Kidney (tissue), 14 donors: ENCODE results near the gene TENT4B. TPM values are rescaled to one million over a fixed set of nuclear protein-coding genes. Genes with fewer than 3 reads are reported as not detected.

Experiments used
- DNase-seq, 5 donors: peaks; one replicate each; pipeline ENCODE4 v3.0.0-alpha.2; 2013 to 2020
- FAIRE-seq: peaks from 2 replicates; lab custom pipeline; 2012; peaks lifted over from hg19 to GRCh38; lab: Jason Lieb, UNC
- H3K27ac ChIP-seq, 2 donors: one replicate each; pipeline ENCODE4 v1.7.0; 2013; ENCODE audit warnings: low read depth in 2 of 2, low read length in 2 of 2, inconsistent platforms in 1 of 2
- H3K27me3 ChIP-seq: one replicate; pipeline ENCODE4 v1.7.1; 2013; ENCODE audit warnings: low read length, inconsistent platforms; ENCODE audit not compliant: control insufficient read depth, insufficient read depth
- H3K36me3 ChIP-seq, 3 donors: one replicate each; pipeline versions ENCODE4 v1.7.0 to v1.7.1; 2013; ENCODE audit warnings: low read length in 3 of 3, control low read depth in 1 of 3, inconsistent platforms in 1 of 3; ENCODE audit not compliant: insufficient read depth in 3 of 3, control insufficient read depth in 2 of 3
- H3K4me1 ChIP-seq, 3 donors: one replicate each; pipeline versions ENCODE4 v1.7.0 to v1.7.1; 2013; ENCODE audit warnings: low read length in 3 of 3, inconsistent platforms in 1 of 3, low read depth in 1 of 3; ENCODE audit not compliant: control insufficient read depth in 2 of 3, insufficient read depth in 2 of 3
- H3K4me3 ChIP-seq, 3 donors: one replicate each; pipeline versions ENCODE4 v1.7.0 to v1.8.1; 2013; ENCODE audit warnings: low read length in 3 of 3, control low read depth in 1 of 3, inconsistent platforms in 1 of 3
- H3K9ac ChIP-seq, 3 donors: one replicate each; pipeline versions ENCODE4 v1.7.0 to v1.7.1; 2013; ENCODE audit warnings: low read length in 3 of 3, control low read depth in 1 of 3, inconsistent platforms in 1 of 3
- H3K9me3 ChIP-seq, 3 donors: one replicate each; pipeline versions ENCODE4 v1.7.0 to v1.7.1; 2013; ENCODE audit warnings: low read length in 3 of 3, control low read depth in 1 of 3, inconsistent platforms in 1 of 3; ENCODE audit not compliant: control insufficient read depth in 2 of 3, insufficient read depth in 1 of 3
- intact Hi-C: fragments of 100-400 bp; cut with DNase I; formaldehyde crosslinking; loops from one replicate; pipeline ENCODE4 v1.11.1; 2022
- polyA plus RNA-seq: library from polyadenylated mRNA; stranded (reverse); fragments of 350-450 nt; fragmentation: Illumina TruSeq; extraction: RNeasy Lipid Tissue Mini Kit (QIAGEN cat#74804); gene quantifications from one replicate; pipeline ENCODE4 v1.2.3, GENCODE V29; 2014; ENCODE audit warnings: low read depth, low replicate concordance; ENCODE audit not compliant: insufficient read depth
- total RNA-seq: library from RNA; stranded (reverse); fragmentation: NEBNext Ultra II Directional; extraction: Animal tissue kit (Norgen Biotek cat#: 25700); gene quantifications from one replicate; pipeline ENCODE4 v1.2.1, GENCODE V29; 2021
- TF ChIP-seq, protein P1 (sequence below): IDR thresholded peaks from 3 replicates; pipeline ENCODE4 v1.5.1; 2012; ENCODE audit warnings: mild to moderate bottlenecking, moderate library complexity, borderline replicate concordance; ENCODE audit not compliant: insufficient read depth; ENCODE audit errors: extremely low read depth
- donor health status: control.
- donor health status: control.
- donor health status: control.
- donor health status: control.
- donor health status: control.
- donor health status: DM: yes; HTN: yes; CAD: no.
- donor health status: Normal renal cell carcinoma (clear cell type).

The TENT4B gene
- total and polyA plus RNA-seq, 2 donors from 2014 or later: 4.7 to 13.2 TPM

DNA sequence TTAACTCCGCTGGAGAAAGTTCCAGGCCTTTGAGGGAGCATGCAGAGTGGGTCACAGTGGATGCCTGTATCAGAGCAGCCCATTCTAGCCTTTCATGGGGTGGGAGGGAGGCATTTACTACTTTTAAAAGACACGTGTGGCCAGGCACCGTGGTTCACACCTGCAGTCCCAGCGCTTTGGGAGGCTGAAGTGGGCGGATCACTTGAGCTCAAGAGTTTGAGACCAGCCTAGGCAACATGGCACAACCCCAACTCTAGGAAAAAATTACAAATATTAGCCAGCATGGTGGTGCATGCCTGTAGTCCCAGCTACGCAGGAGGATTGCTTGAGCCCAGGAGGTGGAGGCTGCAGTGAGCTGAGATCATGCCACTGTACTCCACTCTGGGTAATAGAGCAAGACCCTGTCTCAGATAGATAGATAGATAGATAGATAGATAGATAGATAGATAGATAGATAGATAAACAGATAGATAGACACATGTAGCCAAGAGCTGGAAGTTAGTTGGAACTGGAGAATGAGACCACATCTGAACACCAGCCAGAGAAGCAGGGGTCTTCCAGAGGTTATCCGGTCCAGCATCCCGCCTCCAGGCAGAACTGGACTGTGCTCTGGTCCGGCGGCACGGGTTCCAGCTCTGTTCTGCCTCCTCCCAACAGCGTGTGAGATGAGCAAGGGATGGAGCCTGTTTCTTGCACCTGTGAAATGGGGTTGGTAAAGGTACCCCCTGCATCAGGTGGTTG, 116.8 kb downstream of the TENT4B start:
- Histone ChIP-seq H3K4me1 (peaks cover 0 to 4% (median 0%) of the 10 kb centered on the region in 3 donors), H3K27me3 (no peaks in the 10 kb centered on the region), H3K36me3 (no peaks in the 10 kb centered on the region), H3K27ac (no peak overlapping the region), H3K9ac (no peak overlapping the region), H3K4me3 (no peak overlapping the region), H3K9me3 (no peaks in the 10 kb centered on the region)
- TF ChIP-seq, protein P1, sequence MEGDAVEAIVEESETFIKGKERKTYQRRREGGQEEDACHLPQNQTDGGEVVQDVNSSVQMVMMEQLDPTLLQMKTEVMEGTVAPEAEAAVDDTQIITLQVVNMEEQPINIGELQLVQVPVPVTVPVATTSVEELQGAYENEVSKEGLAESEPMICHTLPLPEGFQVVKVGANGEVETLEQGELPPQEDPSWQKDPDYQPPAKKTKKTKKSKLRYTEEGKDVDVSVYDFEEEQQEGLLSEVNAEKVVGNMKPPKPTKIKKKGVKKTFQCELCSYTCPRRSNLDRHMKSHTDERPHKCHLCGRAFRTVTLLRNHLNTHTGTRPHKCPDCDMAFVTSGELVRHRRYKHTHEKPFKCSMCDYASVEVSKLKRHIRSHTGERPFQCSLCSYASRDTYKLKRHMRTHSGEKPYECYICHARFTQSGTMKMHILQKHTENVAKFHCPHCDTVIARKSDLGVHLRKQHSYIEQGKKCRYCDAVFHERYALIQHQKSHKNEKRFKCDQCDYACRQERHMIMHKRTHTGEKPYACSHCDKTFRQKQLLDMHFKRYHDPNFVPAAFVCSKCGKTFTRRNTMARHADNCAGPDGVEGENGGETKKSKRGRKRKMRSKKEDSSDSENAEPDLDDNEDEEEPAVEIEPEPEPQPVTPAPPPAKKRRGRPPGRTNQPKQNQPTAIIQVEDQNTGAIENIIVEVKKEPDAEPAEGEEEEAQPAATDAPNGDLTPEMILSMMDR: no peak
- DNase-seq (peak in 1 of 5 donors; percentile 9), FAIRE-seq (no peak)
- intact Hi-C loops: no loop called here

DNA sequence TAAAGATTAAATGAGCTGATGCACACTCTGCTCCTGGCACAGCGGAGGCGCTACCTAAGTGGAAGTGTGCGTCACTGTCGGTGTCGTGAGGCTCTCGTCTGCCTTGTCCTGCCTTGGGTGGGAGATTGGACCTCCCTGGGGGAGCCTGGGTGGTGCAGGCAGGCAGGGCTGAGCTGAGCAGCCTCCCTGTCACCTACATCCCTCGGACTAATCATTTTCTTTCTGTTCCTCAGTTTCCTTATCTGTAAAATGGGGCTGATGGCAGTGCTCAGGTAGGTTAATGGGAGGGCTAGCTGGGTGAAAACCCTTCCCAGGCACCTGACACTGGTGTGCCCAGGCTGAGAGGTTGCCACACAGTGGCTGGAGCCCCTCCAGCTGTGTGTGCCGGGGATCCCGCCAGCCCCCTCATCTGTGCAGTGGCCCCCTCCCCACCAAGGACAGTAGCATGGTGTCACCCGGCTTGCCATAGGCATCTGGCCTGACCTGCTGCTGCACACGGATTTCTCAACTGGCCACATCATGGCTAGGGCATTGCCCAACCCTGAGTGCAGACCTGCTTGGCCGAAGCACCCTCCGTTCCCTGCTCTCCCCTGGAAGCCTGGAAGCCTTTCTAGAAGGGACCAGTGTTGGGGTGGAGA, 117.5 kb downstream of the TENT4B start:
- Histone ChIP-seq H3K36me3 (no peaks in the 10 kb centered on the region), H3K4me3 (no peak overlapping the region), H3K27ac (no peak overlapping the region), H3K9me3 (no peaks in the 10 kb centered on the region), H3K9ac (no peak overlapping the region), H3K4me1 (peaks cover 0 to 2% (median 0%) of the 10 kb centered on the region in 3 donors), H3K27me3 (no peaks in the 10 kb centered on the region)
- intact Hi-C loops: no loop called here
- FAIRE-seq (no peak), DNase-seq (peak in 1 of 5 donors; percentile 61)
- TF ChIP-seq, protein P1: no peak

DNA sequence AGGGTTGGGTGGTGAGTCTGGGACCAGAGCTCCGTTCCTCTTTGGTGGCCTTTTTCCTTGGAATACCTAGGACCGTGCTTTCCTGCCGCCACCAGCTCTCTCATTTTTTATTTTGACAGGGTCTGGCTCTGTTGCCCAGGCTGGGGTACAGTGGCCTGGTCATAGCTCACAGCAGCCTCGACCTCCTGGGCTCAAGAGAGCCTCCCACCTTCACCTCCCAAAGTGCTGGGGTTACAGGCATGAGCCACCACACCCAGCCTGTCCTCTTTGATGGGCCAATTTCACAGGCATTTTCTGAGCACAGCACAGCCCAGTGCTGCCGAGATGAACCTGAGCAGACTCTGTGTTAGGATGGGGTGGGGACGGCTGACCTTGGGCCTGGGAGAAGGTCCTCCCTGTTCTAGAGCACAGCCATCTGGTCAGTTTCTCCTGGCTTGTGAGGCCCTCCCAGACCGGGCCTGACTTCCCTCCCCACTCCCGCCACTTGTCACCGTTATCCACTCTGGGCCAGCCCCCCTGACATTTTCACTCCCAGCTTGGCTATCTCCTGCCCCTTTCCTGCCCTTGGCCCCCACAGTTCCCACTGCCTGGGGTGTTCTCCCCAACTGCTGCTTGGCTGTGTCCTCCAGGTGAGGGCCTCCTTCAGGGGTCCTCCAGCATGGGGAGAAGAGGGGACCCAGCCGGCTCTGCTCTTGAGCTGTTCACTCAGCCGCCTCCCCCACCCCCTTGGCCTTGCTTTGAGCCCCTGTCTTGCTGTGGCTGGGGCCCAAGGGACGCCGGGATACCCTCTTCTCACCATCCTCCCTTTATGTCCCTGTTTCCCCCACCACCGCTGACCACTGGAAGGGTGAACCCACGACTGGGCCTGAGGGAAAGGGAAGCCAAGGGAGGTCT, 118.3 kb downstream of the TENT4B start:
- no peak overlapping the region for H3K27ac ChIP-seq
- H3K27me3 ChIP-seq: no peaks in the 10 kb centered on the region
- FAIRE-seq (no peak), DNase-seq (peak in 1 of 5 donors; percentile 51)
- H3K4me3 ChIP-seq: no peak overlapping the region
- TF ChIP-seq, protein P1: no peak
- H3K9me3 ChIP-seq: no peaks in the 10 kb centered on the region
- H3K9ac ChIP-seq: no peak overlapping the region
- H3K4me1 ChIP-seq: peaks cover 0 to 2% (median 0%) of the 10 kb centered on the region in 3 donors
- intact Hi-C loops: no loop called here
- H3K36me3 ChIP-seq: no peaks in the 10 kb centered on the region
